ENCODE measurements around the gene DFFA.

GRCh38 chr1:10437052-10437451, 35.3 kb downstream of the DFFA start:
- TF ChIP-seq POLR2A (IDR thresholded peaks at IDR 0.05; ENCODE audit: low read depth, low read length): no peak
- TF ChIP-seq USF2 (IDR thresholded peaks at IDR 0.05; ENCODE audit: low read depth, low read length): no peak
- TF ChIP-seq MAFK (IDR thresholded peaks at IDR 0.05; ENCODE audit: low read depth, low read length): no peak
- no peak for TF ChIP-seq ELK1 (IDR thresholded peaks at IDR 0.05; ENCODE audit: borderline replicate concordance, low read depth, low read length)
- TF ChIP-seq RFX5 (IDR thresholded peaks at IDR 0.05; ENCODE audit: low read depth, low read length): no peak
- TF ChIP-seq CTCF (conservative IDR thresholded peaks at IDR 0.05; ENCODE audit: low read depth, low read length): no peak
- no peak for TF ChIP-seq CEBPB (IDR thresholded peaks at IDR 0.05; ENCODE audit: low read depth, low read length)
- no peak for TF ChIP-seq RCOR1 (IDR thresholded peaks at IDR 0.05; ENCODE audit: insufficient replicate concordance, low read length)
- TF ChIP-seq MXI1 (IDR thresholded peaks at IDR 0.05; ENCODE audit: borderline replicate concordance, low read depth, low read length): no peak
